ENCODE data around the gene FLNC. TPM values are rescaled to one million over a fixed set of nuclear protein-coding genes. Genes with fewer than 3 reads are reported as not detected.

Gene FLNC
- total and polyA plus RNA-seq, 11 donors: 399 to 3,687 (median 1,170) TPM

- intact Hi-C loops (cut with DNase I): no loop called here
- no peaks in the 10 kb centered on the region for H3K4me1 ChIP-seq
- ATAC-seq: no peak
- H3K4me3 ChIP-seq: no peak overlapping the region
- TF ChIP-seq CTCF (IDR thresholded peaks at IDR 0.05): no peak
- TF ChIP-seq POLR2A (IDR thresholded peaks at IDR 0.05): no peak
- DNase-seq: no peak
- no peaks in the 10 kb centered on the region for H3K36me3 ChIP-seq
- H3K27ac ChIP-seq: no peak overlapping the region
- no peaks in the 10 kb centered on the region for H3K27me3 ChIP-seq
- no peaks in the 10 kb centered on the region for H3K9me3 ChIP-seq
- 74 to 79% (median 76%) methylated on average over 3 of the region's 3 CpGs for WGBS, 4 donors
These were observed 11.5 kb upstream of the FLNC start for GRCh38 chr7:128818694-128819093.

GRCh38 chr7:128821724-128822123 lies 8.5 kb upstream of the FLNC start:
- H3K9me3 ChIP-seq: no peaks in the 10 kb centered on the region
- ATAC-seq (peak in 2 of 4 donors; percentile 21 to 25), DNase-seq (no peak)
- no peak for TF ChIP-seq CTCF (IDR thresholded peaks at IDR 0.05)
- no peak for TF ChIP-seq POLR2A (IDR thresholded peaks at IDR 0.05)
- no peaks in the 10 kb centered on the region for H3K27me3 ChIP-seq
- no peaks in the 10 kb centered on the region for H3K36me3 ChIP-seq
- intact Hi-C loops (cut with DNase I): loop anchor here in 1 of 10 donors (10.0 kb wide), 1 partner anchor 67 kb away; no protein-coding TSS in a partner anchor
- WGBS, 4 donors: 84 to 95% (median 93%) methylated on average over 4 of the region's 4 CpGs
- H3K4me3 ChIP-seq: no peak overlapping the region
- H3K4me1 ChIP-seq: peaks cover 0 to 6% (median 0%) of the 10 kb centered on the region in 12 donors
- no peak overlapping the region for H3K27ac ChIP-seq

GRCh38 chr7:128826512-128826911 lies 3.7 kb upstream of the FLNC start:
- H3K36me3 ChIP-seq: no peaks in the 10 kb centered on the region
- 67 to 76% (median 73%) methylated on average over 3 to 4 of the region's 4 CpGs for WGBS, 4 donors
- peak in 1 of 5 donors; percentile 28 for DNase-seq
- H3K27me3 ChIP-seq: peaks cover 0 to 21% (median 0%) of the 10 kb centered on the region in 9 donors
- ATAC-seq: no peak
- H3K9me3 ChIP-seq: no peaks in the 10 kb centered on the region
- no peak overlapping the region for H3K4me3 ChIP-seq
- no peak for TF ChIP-seq CTCF (IDR thresholded peaks at IDR 0.05)
- no peak for TF ChIP-seq POLR2A (IDR thresholded peaks at IDR 0.05)
- H3K27ac ChIP-seq: peak overlapping the region; percentile 70 to 100 (median 96)
- H3K4me1 ChIP-seq: peaks cover 0 to 38% (median 17%) of the 10 kb centered on the region in 12 donors
- intact Hi-C loops (cut with DNase I): loop anchor here in 4 of 10 donors (5.0 to 10.0 kb wide), 3 partner anchors 34 to 84 kb away; partner anchors contain the start of gene CCDC136 (in 4 of the 4)

GRCh38 chr7:128826916-128827247 lies 3.3 kb upstream of the FLNC start:
- intact Hi-C loops (cut with DNase I): loop anchor here in 4 of 10 donors (5.0 to 10.0 kb wide), 3 partner anchors 35 to 85 kb away; partner anchors contain the start of gene CCDC136 (in 4 of the 4)
- Histone ChIP-seq H3K36me3 (no peaks in the 10 kb centered on the region), H3K27me3 (peaks cover 0 to 25% (median 0%) of the 10 kb centered on the region in 9 donors), H3K27ac (peak overlapping the region; percentile 70 to 100 (median 96)), H3K4me1 (peaks cover 0 to 41% (median 20%) of the 10 kb centered on the region in 12 donors), H3K4me3 (peak overlapping the region in 3 of 12 donors; percentile 6 to 47 (median 11)), H3K9me3 (no peaks in the 10 kb centered on the region)
- no peak for TF ChIP-seq POLR2A (IDR thresholded peaks at IDR 0.05)
- no peak for TF ChIP-seq CTCF (IDR thresholded peaks at IDR 0.05)
- 52 to 79% (median 69%) methylated on average over 1 of the region's 1 CpG for WGBS, 4 donors
- ATAC-seq: no peak
- peak in 1 of 5 donors; percentile 32 for DNase-seq

Measured in heart left ventricle (tissue), 16 donors.